K562 treated with DMSO at 1 percent for 48 hours (cell line): ENCODE results near the gene TNFRSF9. TPM values are rescaled to one million over a fixed set of nuclear protein-coding genes. Genes with fewer than 3 reads are reported as not detected.

Experiments used
- total RNA-seq: library from RNA; unstranded; fragments of 300-600 nt; gene quantifications from 2 replicates; pipeline ENCODE4 v1.2.3, GENCODE V29; 2022; ENCODE audit warnings: low replicate concordance; ENCODE audit errors: extremely low read depth

TNFRSF9 gene
- total RNA-seq, result not detected in 2 replicates

GRCh38 chr1:7940745-7941436 lies at the start of gene TNFRSF9:
Gene TNFRSF9, minus strand, starts transcription at chr1:7940839. Its CDS starts 845 bp downstream, at chr1:7939994.

DNA sequence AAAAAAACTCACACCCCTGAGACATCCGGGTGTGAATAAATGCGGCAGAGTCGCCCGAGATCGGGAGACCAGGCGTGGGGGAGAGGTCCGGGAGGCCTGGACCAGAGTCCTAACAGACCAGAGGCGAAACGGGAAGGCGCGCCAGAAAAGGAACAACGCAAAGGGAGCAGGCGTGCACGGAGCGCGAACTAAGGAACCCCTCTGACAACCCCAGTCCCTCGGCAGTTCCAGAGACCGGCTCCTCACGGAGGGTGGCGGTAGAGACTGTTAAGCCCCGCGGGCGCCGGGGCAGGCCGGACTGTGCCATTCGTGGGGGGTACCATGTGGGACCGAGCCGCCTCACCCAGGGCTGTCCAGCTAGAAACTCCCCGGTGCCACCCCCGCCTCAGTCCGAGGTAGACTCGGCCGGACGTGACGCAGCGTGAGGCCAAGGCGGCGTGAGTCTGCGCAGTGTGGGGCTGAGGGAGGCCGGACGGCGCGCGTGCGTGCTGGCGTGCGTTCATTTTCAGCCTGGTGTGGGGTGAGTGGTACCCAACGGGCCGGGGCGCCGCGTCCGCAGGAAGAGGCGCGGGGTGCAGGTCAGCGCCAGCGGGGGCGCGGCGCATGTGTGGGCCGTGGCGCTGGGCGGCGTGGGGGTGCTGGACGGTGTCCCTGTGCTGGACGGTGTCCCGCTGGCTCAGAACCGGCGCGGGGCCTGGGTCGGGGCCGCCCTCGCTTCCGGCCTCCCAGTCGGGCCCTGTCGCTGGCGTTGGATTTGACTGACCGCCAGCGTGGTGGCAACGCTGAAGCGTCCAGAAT lies 20.8 kb upstream of the TNFRSF9 start, which contains the start of gene PARK7:
TSS of gene PARK7 (plus strand) at position 496 of the 798 bp plus-strand sequence. CDS start 1,075 bp downstream, outside the sequence.

Other genes starting within 250 kb of the TNFRSF9 start
- gene VAMP3, start 169.5 kb downstream of the TNFRSF9 start, total RNA-seq, result not detected in 2 replicates
- gene PER3, start 156.5 kb downstream of the TNFRSF9 start, total RNA-seq, result not detected in 2 replicates
- gene UTS2, start 87.8 kb downstream of the TNFRSF9 start, total RNA-seq, result not detected in 2 replicates
- gene PARK7, start 20.9 kb upstream of the TNFRSF9 start, total RNA-seq, result not detected in 2 replicates
- not detected in 2 replicates for gene ERRFI1, start 85.5 kb upstream of the TNFRSF9 start, total RNA-seq